Hematopoietic multipotent progenitor cell treated with erythropoietin and hydrocortisone succinate and interleukin-3 and kit ligand, for 4 days (in vitro differentiated cells): ENCODE measurements around the gene MS4A4A.
A peak's percentile ranks its signal among the peaks of the same experiment; 100 is the strongest.

Source experiments
- DNase-seq: peaks from one replicate; pipeline ENCODE4 v3.0.0-alpha.2; 2015

Gene MS4A4A

DNA sequence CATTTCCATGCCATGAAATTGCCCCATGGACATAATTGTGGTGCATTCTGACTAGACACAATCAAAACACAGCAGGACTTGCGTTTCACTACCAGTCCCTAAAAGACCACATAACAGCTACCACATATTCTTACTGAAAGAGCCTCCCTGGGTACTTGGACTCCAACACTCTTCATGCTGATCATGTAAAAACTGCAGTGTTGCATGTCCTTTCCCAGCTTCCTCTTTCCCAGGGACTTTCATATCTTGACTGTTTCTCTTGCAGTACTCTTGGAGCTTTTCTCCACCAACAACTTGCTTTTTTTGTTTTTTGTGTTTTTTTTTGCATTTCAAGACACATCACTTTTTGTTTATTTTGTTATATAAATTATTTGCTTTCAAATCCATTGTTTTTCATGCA, 69.5 kb downstream of the MS4A4A start:
- DNase-seq, result peak; percentile 15

DNA sequence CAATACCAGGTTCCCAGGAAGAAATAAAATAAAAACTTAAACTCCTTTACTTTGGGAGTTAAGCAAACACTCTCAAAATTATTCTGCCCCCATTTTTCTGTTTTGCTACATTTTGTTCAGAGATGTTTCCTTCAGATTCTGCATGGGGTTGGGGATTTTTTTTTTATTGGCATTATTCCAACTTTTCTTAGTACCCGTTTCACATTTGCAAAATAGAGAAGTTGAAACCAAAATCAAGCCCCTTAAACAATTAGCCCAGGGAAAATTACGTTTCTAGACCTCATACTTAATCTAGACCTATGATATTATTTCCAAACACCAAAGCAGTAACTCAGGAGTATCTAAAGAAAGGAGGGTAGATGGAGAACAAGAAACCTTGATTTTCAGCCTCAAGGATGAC, 77.3 kb downstream of the MS4A4A start:
- peak; percentile 53 for DNase-seq
